Chondrocyte (in vitro differentiated cells): ENCODE data around the gene SRCAP. TPM values are rescaled to one million over a fixed set of nuclear protein-coding genes. Genes with fewer than 3 reads are reported as not detected.

Experiments
- DNase-seq: peaks from one replicate; pipeline ENCODE4 v3.0.0; 2021; ENCODE audit warnings: mixed read lengths, low spot score
- H3K27ac Mint-ChIP-seq: one replicate; pipeline ENCODE4 v1.8.0; 2021; ENCODE audit warnings: mild to moderate bottlenecking, moderate library complexity, mixed read lengths; ENCODE audit not compliant: unreplicated experiment
- H3K27me3 Mint-ChIP-seq: 2 replicates; pipeline ENCODE4 v1.8.0; 2021; ENCODE audit warnings: low read depth, mixed read lengths
- H3K36me3 Mint-ChIP-seq: 2 replicates; pipeline ENCODE4 v1.8.0; 2021; ENCODE audit warnings: low read depth, mixed read lengths
- H3K4me1 Mint-ChIP-seq: 2 replicates; pipeline ENCODE4 v1.8.0; 2021; ENCODE audit warnings: low read depth, mild to moderate bottlenecking, mixed read lengths
- H3K4me3 Mint-ChIP-seq: one replicate; pipeline ENCODE4 v1.8.0; 2021; ENCODE audit warnings: mild to moderate bottlenecking, moderate library complexity, mixed read lengths; ENCODE audit not compliant: unreplicated experiment
- H3K9me3 Mint-ChIP-seq: 2 replicates; pipeline ENCODE4 v1.8.0; 2021; ENCODE audit warnings: low read depth, mixed read lengths
- total RNA-seq: library from RNA; stranded (reverse); gene quantifications from 3 replicates; pipeline ENCODE4 v1.2.1, GENCODE V29; 2021
- TF ChIP-seq, protein P1 (sequence below): fragments of 200-600 bp; sonication (generic); IDR thresholded peaks from 2 replicates; pipeline ENCODE4 v1.5.0; 2021; ENCODE audit warnings: antibody characterized with exemption, mild to moderate bottlenecking, moderate library complexity

The SRCAP gene
- total RNA-seq, 1 donor from 2014 or later, result 49.2 TPM

DNA sequence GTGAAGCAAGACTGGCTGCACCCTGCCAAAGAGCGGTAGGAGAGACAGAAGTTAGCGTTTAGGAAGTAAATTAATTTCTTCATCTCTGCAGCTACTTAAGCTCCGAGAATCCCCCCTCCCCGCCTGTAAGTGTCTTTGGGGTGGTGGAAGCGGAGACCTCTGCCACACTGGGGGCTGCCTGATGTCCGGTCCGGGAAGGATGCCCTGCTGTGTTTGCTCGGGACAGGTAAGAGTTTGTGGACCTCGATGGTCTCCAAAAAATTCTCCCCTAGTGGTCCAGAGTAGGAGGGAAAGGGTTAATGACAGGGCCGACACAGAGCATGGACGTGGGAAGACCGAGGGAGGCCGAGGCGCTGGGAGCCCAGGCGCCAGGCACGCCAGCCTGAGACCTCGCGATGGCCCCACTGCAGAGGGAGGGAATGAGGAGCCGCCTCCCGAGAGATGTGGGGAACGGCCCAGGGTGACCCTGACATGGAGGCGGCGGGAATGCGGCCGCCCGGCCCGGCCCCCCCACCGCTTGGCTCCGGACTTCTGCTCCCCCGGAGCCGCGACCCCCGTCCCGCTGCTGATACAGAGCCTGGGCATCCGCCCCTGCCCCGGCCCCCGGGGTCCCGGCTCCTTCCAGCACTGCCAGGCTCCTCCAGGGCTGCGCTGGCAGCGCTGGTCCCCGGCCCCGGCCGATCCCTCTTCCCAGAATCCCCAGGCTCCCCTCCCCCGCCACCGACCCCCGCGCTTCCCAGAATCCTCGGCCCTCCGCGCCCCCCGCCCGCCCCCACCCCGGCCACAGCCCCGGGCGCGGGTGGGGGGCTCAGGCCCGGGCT is 87.4 kb downstream of the SRCAP start:
- peaks cover 11% of the 10 kb centered on the region for H3K36me3 Mint-ChIP-seq
- H3K9me3 Mint-ChIP-seq, result no peaks in the 10 kb centered on the region
- TF ChIP-seq, protein P1, sequence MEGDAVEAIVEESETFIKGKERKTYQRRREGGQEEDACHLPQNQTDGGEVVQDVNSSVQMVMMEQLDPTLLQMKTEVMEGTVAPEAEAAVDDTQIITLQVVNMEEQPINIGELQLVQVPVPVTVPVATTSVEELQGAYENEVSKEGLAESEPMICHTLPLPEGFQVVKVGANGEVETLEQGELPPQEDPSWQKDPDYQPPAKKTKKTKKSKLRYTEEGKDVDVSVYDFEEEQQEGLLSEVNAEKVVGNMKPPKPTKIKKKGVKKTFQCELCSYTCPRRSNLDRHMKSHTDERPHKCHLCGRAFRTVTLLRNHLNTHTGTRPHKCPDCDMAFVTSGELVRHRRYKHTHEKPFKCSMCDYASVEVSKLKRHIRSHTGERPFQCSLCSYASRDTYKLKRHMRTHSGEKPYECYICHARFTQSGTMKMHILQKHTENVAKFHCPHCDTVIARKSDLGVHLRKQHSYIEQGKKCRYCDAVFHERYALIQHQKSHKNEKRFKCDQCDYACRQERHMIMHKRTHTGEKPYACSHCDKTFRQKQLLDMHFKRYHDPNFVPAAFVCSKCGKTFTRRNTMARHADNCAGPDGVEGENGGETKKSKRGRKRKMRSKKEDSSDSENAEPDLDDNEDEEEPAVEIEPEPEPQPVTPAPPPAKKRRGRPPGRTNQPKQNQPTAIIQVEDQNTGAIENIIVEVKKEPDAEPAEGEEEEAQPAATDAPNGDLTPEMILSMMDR, result no peak
- H3K27ac Mint-ChIP-seq, result peak overlapping the region; percentile 85
- H3K4me1 Mint-ChIP-seq, result peaks cover 23% of the 10 kb centered on the region
- peak overlapping the region; percentile 86 for H3K4me3 Mint-ChIP-seq
- no peaks in the 10 kb centered on the region for H3K27me3 Mint-ChIP-seq
- no peak for DNase-seq

DNA sequence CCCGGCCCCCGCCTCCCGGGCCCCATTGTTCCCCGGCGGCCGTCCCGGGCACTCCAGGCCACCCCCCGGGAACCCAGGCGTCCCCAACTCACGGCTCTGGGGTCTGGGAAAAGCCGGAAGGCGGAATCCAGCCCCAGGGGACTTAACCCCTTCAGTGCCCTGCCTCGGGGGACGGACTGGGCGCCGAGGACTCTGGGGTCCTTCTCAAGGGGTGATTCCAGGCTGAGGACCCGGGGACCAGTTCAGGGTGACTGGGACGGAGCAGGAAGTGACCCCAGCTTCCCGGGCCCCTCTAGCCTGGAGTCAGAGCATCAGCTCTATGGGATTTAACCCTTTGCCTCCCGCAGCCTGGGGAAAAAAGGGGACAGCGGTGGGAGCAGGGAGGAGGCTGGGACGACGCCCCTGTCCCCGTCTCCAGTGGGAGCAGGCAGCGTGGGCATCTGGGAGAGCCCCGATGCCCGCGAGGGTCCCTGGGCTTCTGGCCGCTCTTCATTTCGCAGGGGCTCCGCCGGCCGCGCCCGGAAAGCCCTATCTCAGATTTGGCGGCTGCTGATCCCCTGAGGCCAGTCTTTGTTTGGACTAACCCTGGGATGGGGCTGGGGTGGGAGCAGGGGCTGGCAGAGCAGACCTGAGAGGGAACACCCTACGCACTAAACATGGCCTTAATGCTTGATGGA is 88.1 kb downstream of the SRCAP start, which contains the start of gene ZNF629:
Gene ZNF629 (minus strand): TSS at position 270 of the 677 bp plus-strand sequence. CDS start 2,723 bp downstream, outside the sequence.
- Mint-ChIP-seq H3K36me3 (peaks cover 8% of the 10 kb centered on the region), H3K9me3 (no peaks in the 10 kb centered on the region), H3K27me3 (no peaks in the 10 kb centered on the region), H3K4me3 (peak within 1 kb of the TSS; percentile 86), H3K4me1 (peaks cover 23% of the 10 kb centered on the region), H3K27ac (peak within 1 kb of the TSS; percentile 89)
- TF ChIP-seq, protein P1, result no peak
- DNase-seq, result no peak

DNA sequence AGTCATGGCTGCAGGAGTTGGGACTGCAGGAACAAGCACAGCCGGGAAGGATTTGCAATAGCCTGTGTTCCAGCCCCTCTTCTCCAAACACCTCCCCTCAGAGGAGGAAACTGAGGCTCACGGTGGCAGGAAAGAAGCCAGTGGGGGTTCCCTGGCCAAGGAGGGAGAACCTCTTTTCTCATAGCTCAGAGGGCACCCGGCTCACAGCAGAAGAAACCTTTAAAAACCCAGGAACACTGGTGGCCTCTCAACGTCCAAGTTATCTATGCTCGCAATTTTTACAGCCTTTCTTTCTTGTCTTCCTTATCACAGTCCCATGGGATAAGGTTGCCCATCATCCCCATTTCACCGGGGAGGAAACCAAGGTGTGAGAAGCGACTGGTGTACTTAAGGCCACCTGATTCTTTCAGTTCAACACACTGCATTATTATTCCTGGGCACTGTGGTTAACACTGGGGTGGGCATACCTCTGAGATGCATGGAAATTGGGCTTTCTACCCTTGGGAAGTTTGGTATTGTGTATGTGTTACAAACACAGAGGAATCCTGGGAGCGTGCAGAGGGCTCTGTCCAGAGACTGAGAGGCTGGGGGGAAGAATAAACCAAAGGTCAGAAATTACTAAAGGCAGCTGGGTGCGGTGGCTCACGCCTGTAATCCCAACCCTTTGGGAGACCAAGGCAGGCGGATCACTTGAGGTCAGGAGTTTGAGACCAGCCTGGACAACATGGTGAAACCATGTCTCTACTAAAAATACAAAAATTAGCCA is 88.8 kb downstream of the SRCAP start:
- H3K27me3 Mint-ChIP-seq, result no peaks in the 10 kb centered on the region
- H3K4me1 Mint-ChIP-seq, result peaks cover 23% of the 10 kb centered on the region
- H3K36me3 Mint-ChIP-seq, result peaks cover 8% of the 10 kb centered on the region
- H3K27ac Mint-ChIP-seq, result peak overlapping the region; percentile 89
- DNase-seq, result no peak
- H3K9me3 Mint-ChIP-seq, result no peaks in the 10 kb centered on the region
- TF ChIP-seq, protein P1, result no peak
- H3K4me3 Mint-ChIP-seq, result peak overlapping the region; percentile 86

Other genes with a start within 250 kb of the SRCAP start
- gene ITGAL, start 226.4 kb upstream of the SRCAP start, total RNA-seq, result not detected in 3 replicates
- gene ZNF768, start 172.6 kb upstream of the SRCAP start, total RNA-seq, result 27.6 to 30.0 TPM (median 28.6 TPM) in 3 replicates
- 3.5 to 6.7 TPM (median 6.7 TPM) in 3 replicates for gene ZNF747, start 164.3 kb upstream of the SRCAP start, total RNA-seq
- 8.3 to 11.1 TPM (median 8.6 TPM) in 3 replicates for gene ZNF764, start 140.8 kb upstream of the SRCAP start, total RNA-seq
- 11.7 to 15.0 TPM (median 13.7 TPM) in 3 replicates for gene ZNF688, start 127.5 kb upstream of the SRCAP start, total RNA-seq
- 17.0 to 20.2 TPM (median 17.7 TPM) in 3 replicates for gene ZNF785, start 113.5 kb upstream of the SRCAP start, total RNA-seq
- 5.9 to 8.5 TPM (median 7.1 TPM) in 3 replicates for gene ZNF689, start 88.8 kb upstream of the SRCAP start, total RNA-seq
- gene PRR14, start 48.2 kb upstream of the SRCAP start, total RNA-seq, result 33.5 to 46.9 TPM (median 42.0 TPM) in 3 replicates
- 49.9 to 54.5 TPM (median 52.8 TPM) in 3 replicates for gene FBRS, start 40.7 kb upstream of the SRCAP start, total RNA-seq
- gene PHKG2, start 49.3 kb downstream of the SRCAP start, total RNA-seq, result 18.8 to 28.1 TPM (median 19.0 TPM) in 3 replicates
- gene CFAP119, start 62.9 kb downstream of the SRCAP start, total RNA-seq, result 6.3 to 10.0 TPM (median 7.1 TPM) in 3 replicates
- gene RNF40, start 63.2 kb downstream of the SRCAP start, total RNA-seq, result 71.1 to 104 TPM (median 78.6 TPM) in 3 replicates
- 18.8 to 20.2 TPM (median 18.9 TPM) in 3 replicates for gene ZNF629, start 88.0 kb downstream of the SRCAP start, total RNA-seq
- 34.6 to 37.5 TPM (median 37.3 TPM) in 3 replicates for gene BCL7C, start 194.9 kb downstream of the SRCAP start, total RNA-seq
- gene CTF1, start 197.4 kb downstream of the SRCAP start, total RNA-seq, result 3.7 to 5.7 TPM (median 4.2 TPM) in 3 replicates
- gene FBXL19, start 224.4 kb downstream of the SRCAP start, total RNA-seq, result 19.4 to 21.5 TPM (median 20.5 TPM) in 3 replicates
- gene ORAI3, start 249.9 kb downstream of the SRCAP start, total RNA-seq, result 10.3 to 16.0 TPM (median 15.6 TPM) in 3 replicates